NOMO-1 treated with DMSO at 0.1 percent for 48 hours (cell line): Measurements from ENCODE around the gene PLD1.

Source experiments
- DNase-seq: peaks from one replicate; lab custom pipeline; 2025; ENCODE audit not compliant: unreplicated experiment; lab: John Stamatoyannopoulos, UW

Gene PLD1

GRCh38 chr3:171676601-171677175 is 133.6 kb downstream of the PLD1 start:
- no peak for DNase-seq

- DNase-seq, result no peak
Observed at GRCh38 chr3:171673951-171674350, 136.3 kb downstream of the PLD1 start.

- DNase-seq, result no peak
Observed at GRCh38 chr3:171672538-171672937, 137.7 kb downstream of the PLD1 start.

- DNase-seq, result no peak
Observed at GRCh38 chr3:171672124-171672523, 138.2 kb downstream of the PLD1 start.

- no peak for DNase-seq
Observed at GRCh38 chr3:171671709-171672108, 138.6 kb downstream of the PLD1 start.

- no peak for DNase-seq
Observed at GRCh38 chr3:171666516-171666915, 143.8 kb downstream of the PLD1 start.

GRCh38 chr3:171663805-171664204 is 146.5 kb downstream of the PLD1 start:
- no peak for DNase-seq

- no peak for DNase-seq
Observed at GRCh38 chr3:171661484-171661883, 148.8 kb downstream of the PLD1 start.

GRCh38 chr3:171660188-171660587 is 150.1 kb downstream of the PLD1 start:
- no peak for DNase-seq

GRCh38 chr3:171658841-171659240 is 151.4 kb downstream of the PLD1 start:
- no peak for DNase-seq

- peak; percentile 72 for DNase-seq
Observed at GRCh38 chr3:171654809-171655208, 155.5 kb downstream of the PLD1 start.

GRCh38 chr3:171654326-171654725 is 156.0 kb downstream of the PLD1 start:
- DNase-seq, result no peak

GRCh38 chr3:171653701-171654100 is 156.6 kb downstream of the PLD1 start:
- DNase-seq, result no peak

GRCh38 chr3:171652932-171653331 is 157.4 kb downstream of the PLD1 start:
- DNase-seq, result no peak

- DNase-seq, result peak; percentile 13
Observed at GRCh38 chr3:171649911-171650592, 160.2 kb downstream of the PLD1 start.

GRCh38 chr3:171649267-171649666 is 161.0 kb downstream of the PLD1 start:
- no peak for DNase-seq

GRCh38 chr3:171648069-171648468 is 162.2 kb downstream of the PLD1 start:
- DNase-seq, result peak; percentile 66

GRCh38 chr3:171646357-171647133 is 163.7 kb downstream of the PLD1 start:
- DNase-seq, result peak; percentile 76

GRCh38 chr3:171644681-171645080 is 165.6 kb downstream of the PLD1 start:
- no peak for DNase-seq

GRCh38 chr3:171643681-171644080 is 166.6 kb downstream of the PLD1 start:
- no peak for DNase-seq

GRCh38 chr3:171643033-171643432 is 167.2 kb downstream of the PLD1 start:
- no peak for DNase-seq
